SK-N-SH (cell line): ENCODE results near the gene RAB3IL1. TPM values are rescaled to one million over a fixed set of nuclear protein-coding genes. Genes with fewer than 3 reads are reported as not detected.
"Not testable (repeated sequence)": the region's sequence is repeated elsewhere in the genome, so short reads cannot be mapped to it uniquely, and the experiment has no call there.

Experiments
- CTCF ChIA-PET: fragments of 300-600, 350-600 bp; formaldehyde crosslinking; extraction: SDS; loops from one replicate; lab custom pipeline; 2021; lab: Yijun Ruan, JAX
- POLR2A ChIA-PET: fragments of 350-600 bp; sonication (Branson Sonifier 250); formaldehyde crosslinking; extraction: SDS; loops from one replicate; lab custom pipeline; 2020; ENCODE audit warnings: antibody characterized with exemption, inconsistent platforms; lab: Yijun Ruan, JAX
- DNase-seq: peaks from one replicate; pipeline ENCODE4 v3.0.0; 2012
- H2AFZ ChIP-seq: fragments of 200-600 bp; sonication (generic); 2 replicates; pipeline ENCODE4 v1.8.1; 2016; ENCODE audit warnings: antibody characterized with exemption, mild to moderate bottlenecking, low read depth
- H3F3A ChIP-seq: fragments of 200-600 bp; sonication (generic); replicated peaks from 2 replicates; pipeline ENCODE3; 2016; ENCODE audit warnings: antibody characterized with exemption, mild to moderate bottlenecking; ENCODE audit not compliant: insufficient read depth
- H3K27ac ChIP-seq, 2 experiments: fragments of 200-500 bp in 1 of 2; fragments of 200-600 bp in 1 of 2; sonication (Bioruptor generic) in 1 of 2; sonication (generic), shearing (Covaris generic) in 1 of 2; 2 replicates each; pipeline versions ENCODE4 v1.5.1 to v1.6.1; 2014 to 2016; ENCODE audit warnings: low read depth in 2 of 2, inconsistent platforms in 1 of 2, low read length in 1 of 2, mild to moderate bottlenecking in 1 of 2, mixed read lengths in 1 of 2
- H3K27me3 ChIP-seq: fragments of 200-600 bp; sonication (generic), shearing (Covaris generic); 2 replicates; pipeline ENCODE4 v1.6.1; 2016; ENCODE audit warnings: mixed run types; ENCODE audit not compliant: insufficient read depth
- H3K36me3 ChIP-seq, 2 experiments: fragments of 200-500 bp in 1 of 2; fragments of 200-600 bp in 1 of 2; sonication (Bioruptor generic) in 1 of 2; sonication (generic) in 1 of 2; replicated peaks in 1 of 2; 2 replicates each; pipeline versions ENCODE3 to v1.5.1; 2014 to 2016; ENCODE audit warnings: low read length in 1 of 2, mild to moderate bottlenecking in 1 of 2; ENCODE audit not compliant: insufficient read depth in 2 of 2, control insufficient read depth in 1 of 2
- H3K4me1 ChIP-seq, 2 experiments: fragments of 200-500 bp in 1 of 2; fragments of 200-600 bp in 1 of 2; sonication (Bioruptor generic) in 1 of 2; sonication (generic), shearing (Covaris generic) in 1 of 2; 2 replicates each; pipeline versions ENCODE4 v1.5.1 to v1.6.1; 2014 to 2016; ENCODE audit warnings: low read depth in 1 of 2, low read length in 1 of 2, mixed run types in 1 of 2; ENCODE audit not compliant: insufficient read depth in 2 of 2, control insufficient read depth in 1 of 2
- H3K4me2 ChIP-seq: fragments of 200-600 bp; sonication (generic), shearing (Covaris generic); 2 replicates; pipeline ENCODE4 v1.6.1; 2017; ENCODE audit warnings: mixed run types
- H3K4me3 ChIP-seq, 2 experiments: fragments of 200-500 bp in 1 of 2; fragments of 200-600 bp in 1 of 2; sonication (Bioruptor generic) in 1 of 2; sonication (generic), shearing (Covaris generic) in 1 of 2; 2 replicates each; pipeline versions ENCODE4 v1.5.1 to v1.8.1; 2014 to 2016; ENCODE audit warnings: low read depth in 2 of 2, inconsistent platforms in 1 of 2, low read length in 1 of 2, mild to moderate bottlenecking in 1 of 2, mixed read lengths in 1 of 2, moderate library complexity in 1 of 2
- H3K79me2 ChIP-seq: fragments of 200-600 bp; sonication (generic); 2 replicates; pipeline ENCODE4 v1.8.1; 2017; ENCODE audit warnings: mild to moderate bottlenecking; ENCODE audit not compliant: insufficient read depth
- H3K9ac ChIP-seq: fragments of 200-600 bp; sonication (generic); 2 replicates; pipeline ENCODE4 v1.6.1; 2017; ENCODE audit warnings: mixed run types
- H3K9me2 ChIP-seq: fragments of 200-600 bp; sonication (generic); 2 replicates; pipeline ENCODE4 v1.6.1; 2017; ENCODE audit warnings: mixed run types
- H3K9me3 ChIP-seq: fragments of 200-600 bp; sonication (generic); 2 replicates; pipeline ENCODE4 v1.6.1; 2017; ENCODE audit warnings: mixed run types, mild to moderate bottlenecking, moderate library complexity
- H4K20me1 ChIP-seq: fragments of 200-600 bp; sonication (generic); 2 replicates; pipeline ENCODE4 v1.6.1; 2017; ENCODE audit warnings: mild to moderate bottlenecking, mixed run types; ENCODE audit not compliant: insufficient read depth
- ELF1 ChIP-seq: IDR thresholded peaks from 2 replicates; pipeline ENCODE4 v1.4.0; 2012
- MXI1 ChIP-seq: IDR thresholded peaks from 2 replicates; pipeline ENCODE4 v1.6.1; 2012; ENCODE audit warnings: mild to moderate bottlenecking, low read depth, low read length, improper control_type of control experiment
- POLR2AphosphoS5 ChIP-seq: IDR thresholded peaks from 2 replicates; pipeline ENCODE4 v1.6.1; 2012; ENCODE audit warnings: low read depth, low read length
- REST ChIP-seq: IDR thresholded peaks from 2 replicates; pipeline ENCODE4 v1.6.1; 2012; ENCODE audit warnings: mild to moderate bottlenecking, low read depth, low read length, moderate library complexity
- RFX5 ChIP-seq: IDR thresholded peaks from 2 replicates; pipeline ENCODE4 v1.6.1; 2012; ENCODE audit warnings: mild to moderate bottlenecking, improper control_type of control experiment, low read length
- SIN3A ChIP-seq: IDR thresholded peaks from 2 replicates; pipeline ENCODE4 v1.6.1; 2012; ENCODE audit warnings: low read depth, mild to moderate bottlenecking, low read length, moderate library complexity, borderline replicate concordance
- SMC3 ChIP-seq: IDR thresholded peaks from 2 replicates; pipeline ENCODE4 v1.6.1; 2012; ENCODE audit warnings: low read depth, low read length, improper control_type of control experiment
- TCF12 ChIP-seq: IDR thresholded peaks from 2 replicates; pipeline ENCODE4 v1.4.0; 2012
- WGBS: methylation state at CpG from one replicate; pipeline ENCODE4 v1.1.6; 2017; ENCODE audit warnings: low lambda C conversion rate; 5-methylcytosine and 5-hydroxymethylcytosine counted together
- polyA plus RNA-seq, 3 experiments: library from polyadenylated mRNA; depleted of rRNA; stranded (reverse); fragments of >200 nt; gene quantifications; 2 replicates each; pipeline ENCODE4 v1.2.3, GENCODE V29; 2012

Gene RAB3IL1
- polyA plus RNA-seq, 1 of the 3 experiments (the other 2 are of a cell fraction) = 10.2 TPM

- Histone ChIP-seq H3K9ac (no peak overlapping the region), H3K4me2 (no peak overlapping the region), H2AFZ (no peak overlapping the region), H3K9me3 (no peaks in the 10 kb centered on the region), H3K9me2 (no peaks in the 10 kb centered on the region), H3K27me3 (no peaks in the 10 kb centered on the region), H3K4me3 (no peak overlapping the region), H4K20me1 (no peaks in the 10 kb centered on the region), H3K79me2 (no peaks in the 10 kb centered on the region), H3K4me1 (peaks cover 1 to 5% of the 10 kb centered on the region in 2 experiments; a peak in 2 of 4 replicates), H3K36me3 (no peaks in the 10 kb centered on the region), H3F3A (no peaks in the 10 kb centered on the region), H3K27ac (no peak overlapping the region)
- CTCF ChIA-PET = interaction anchor here (1.0 to 1.3 kb wide), 3 partner anchors 8 to 127 kb away, joined by 4 to 5 read pairs (median 5); no protein-coding TSS in a partner anchor
- 73% methylated on average over 16 of the region's 21 CpGs for WGBS
- no peak for DNase-seq
- TF ChIP-seq ELF1 (no peak), RFX5 (no peak), TCF12 (no peak), SMC3 (no peak), MXI1 (no peak), SIN3A (no peak), POLR2AphosphoS5 (no peak), REST (no peak)
- POLR2A ChIA-PET = interaction anchor here (4.1 kb wide), 1 partner anchor 12 kb away, joined by 17 read pairs; the partner anchor contains the start of gene FTH1
Measured at GRCh38 chr11:61954851-61955421, 37.6 kb upstream of the RAB3IL1 start.

GRCh38 chr11:61954106-61954850 is 36.9 kb upstream of the RAB3IL1 start:
- no peaks in the 10 kb centered on the region for H3K36me3 ChIP-seq
- no peaks in the 10 kb centered on the region for H4K20me1 ChIP-seq
- no peaks in the 10 kb centered on the region for H3F3A ChIP-seq
- no peaks in the 10 kb centered on the region for H3K9me3 ChIP-seq
- no peak for DNase-seq
- no peak overlapping the region for H3K4me3 ChIP-seq
- H3K4me1 ChIP-seq = peaks cover 5 to 11% of the 10 kb centered on the region in 2 experiments; a peak in 2 of 4 replicates
- no peaks in the 10 kb centered on the region for H3K27me3 ChIP-seq
- H2AFZ ChIP-seq = no peak overlapping the region
- H3K27ac ChIP-seq = no peak overlapping the region
- no peak for TF ChIP-seq TCF12
- 0 out of 2 replicates have a peak, but pooled peaks have one; percentile 13 for TF ChIP-seq SMC3
- ChIA-PET POLR2A (interaction anchor here (4.1 kb wide), 1 partner anchor 13 kb away, joined by 17 read pairs; the partner anchor contains the start of gene FTH1), CTCF (interaction anchor here (1.0 to 10.4 kb wide), 3 partner anchors 54 to 128 kb away, joined by 4 to 543 read pairs (median 5); no protein-coding TSS in a partner anchor)
- H3K9ac ChIP-seq = no peak overlapping the region
- H3K79me2 ChIP-seq = no peaks in the 10 kb centered on the region
- WGBS = 94% methylated on average over 9 of the region's 9 CpGs
- no peak overlapping the region for H3K4me2 ChIP-seq
- no peaks in the 10 kb centered on the region for H3K9me2 ChIP-seq

- H3K27me3 ChIP-seq, POLR2A ChIA-PET, H3K79me2 ChIP-seq, H3F3A ChIP-seq, H2AFZ ChIP-seq, H3K9ac ChIP-seq, H3K4me2 ChIP-seq, H3K4me3 ChIP-seq, H3K9me3 ChIP-seq, DNase-seq, H3K9me2 ChIP-seq, H4K20me1 ChIP-seq, H3K36me3 ChIP-seq, H3K27ac ChIP-seq: not testable (repeated sequence)
- H3K4me1 ChIP-seq = peaks cover 11 to 14% of the 10 kb centered on the region in 2 experiments; a peak in 2 of 4 replicates
- CTCF ChIA-PET = interaction anchor here (10.4 kb wide), 1 partner anchor 53 kb away, joined by 543 read pairs; no protein-coding TSS in a partner anchor
- WGBS = 91% methylated on average over 5 of the region's 5 CpGs
Measured at GRCh38 chr11:61953632-61954031, 36.3 kb upstream of the RAB3IL1 start.
